Astrocyte (in vitro differentiated cells and primary cell): ENCODE results near the gene SC5D. TPM values are rescaled to one million over a fixed set of nuclear protein-coding genes. Genes with fewer than 3 reads are reported as not detected.
A peak's percentile ranks its signal among the peaks of the same experiment; 100 is the strongest.

ENCODE experiments used
- DNase-seq: peaks from one replicate; pipeline ENCODE4 v3.0.0-alpha.2; 2010; ENCODE audit warnings: low read depth
- FAIRE-seq: peaks from 2 replicates; lab custom pipeline; 2011; peaks lifted over from hg19 to GRCh38; lab: Jason Lieb, UNC
- H2AFZ ChIP-seq: 2 replicates; pipeline ENCODE4 v1.6.0; 2012; ENCODE audit warnings: low read depth, low read length, inconsistent platforms
- H3K27ac ChIP-seq: 2 replicates; pipeline ENCODE4 v1.5.1; 2011; ENCODE audit warnings: low read depth, low read length, inconsistent platforms
- H3K27me3 ChIP-seq: 2 replicates; pipeline ENCODE4 v1.6.0; 2011; ENCODE audit warnings: low read length, inconsistent platforms; ENCODE audit not compliant: insufficient read depth
- H3K36me3 ChIP-seq: 2 replicates; pipeline ENCODE4 v1.5.1; 2011; ENCODE audit warnings: low read length, inconsistent platforms; ENCODE audit not compliant: insufficient read depth
- H3K4me1 ChIP-seq: 2 replicates; pipeline ENCODE4 v1.5.1; 2011; ENCODE audit warnings: low read length, inconsistent platforms; ENCODE audit not compliant: insufficient read depth
- H3K4me2 ChIP-seq: 2 replicates; pipeline ENCODE4 v1.6.0; 2012; ENCODE audit warnings: low read length, inconsistent platforms
- H3K4me3 ChIP-seq: 2 replicates; pipeline ENCODE4 v1.5.1; 2011; ENCODE audit warnings: low read depth, mild to moderate bottlenecking, low read length, inconsistent platforms; ENCODE audit not compliant: insufficient read depth
- H3K79me2 ChIP-seq: 2 replicates; pipeline ENCODE4 v1.6.0; 2012; ENCODE audit warnings: mild to moderate bottlenecking, low read length, inconsistent platforms; ENCODE audit not compliant: insufficient read depth
- H3K9ac ChIP-seq: 2 replicates; pipeline ENCODE4 v1.6.0; 2012; ENCODE audit warnings: mild to moderate bottlenecking, low read length, inconsistent platforms
- H3K9me3 ChIP-seq: 2 replicates; pipeline ENCODE4 v1.5.1; 2012; ENCODE audit warnings: low read depth, mild to moderate bottlenecking, low read length, inconsistent platforms; ENCODE audit not compliant: insufficient read depth
- H4K20me1 ChIP-seq: 2 replicates; pipeline ENCODE4 v1.6.0; 2012; ENCODE audit warnings: low read length, inconsistent platforms; ENCODE audit not compliant: insufficient read depth
- H3K27ac Mint-ChIP-seq: one replicate; pipeline ENCODE4 v1.8.0; 2021; ENCODE audit warnings: mild to moderate bottlenecking, mixed read lengths; ENCODE audit not compliant: unreplicated experiment
- H3K27me3 Mint-ChIP-seq: one replicate; pipeline ENCODE4 v1.8.0; 2021; ENCODE audit warnings: low read depth, mixed read lengths; ENCODE audit not compliant: unreplicated experiment
- H3K36me3 Mint-ChIP-seq: one replicate; pipeline ENCODE4 v1.8.0; 2021; ENCODE audit warnings: low read depth, mixed read lengths; ENCODE audit not compliant: unreplicated experiment
- H3K4me1 Mint-ChIP-seq: one replicate; pipeline ENCODE4 v1.8.0; 2021; ENCODE audit warnings: low read depth, mixed read lengths; ENCODE audit not compliant: unreplicated experiment
- H3K4me3 Mint-ChIP-seq: one replicate; pipeline ENCODE4 v1.8.0; 2021; ENCODE audit warnings: mild to moderate bottlenecking, moderate library complexity, mixed read lengths; ENCODE audit not compliant: unreplicated experiment
- H3K9me3 Mint-ChIP-seq: one replicate; pipeline ENCODE4 v1.8.0; 2021; ENCODE audit warnings: mild to moderate bottlenecking, mixed read lengths; ENCODE audit not compliant: unreplicated experiment
- EZH2 ChIP-seq: IDR thresholded peaks from 2 replicates; pipeline ENCODE4 v1.6.1; 2012; ENCODE audit warnings: mild to moderate bottlenecking, low read length, inconsistent platforms; ENCODE audit not compliant: insufficient read depth
- total RNA-seq: library from RNA; stranded (reverse); gene quantifications from 2 replicates; pipeline ENCODE4 v1.2.1, GENCODE V29; 2021
- TF ChIP-seq, protein P1 (sequence below): IDR thresholded peaks from 2 replicates; pipeline ENCODE4 v1.5.1; 2011; ENCODE audit warnings: low read depth, mild to moderate bottlenecking, inconsistent platforms, low read length, moderate library complexity; ENCODE audit not compliant: insufficient read depth

Gene SC5D
- total RNA-seq, 1 donor from 2014 or later, result 81.8 TPM

DNA sequence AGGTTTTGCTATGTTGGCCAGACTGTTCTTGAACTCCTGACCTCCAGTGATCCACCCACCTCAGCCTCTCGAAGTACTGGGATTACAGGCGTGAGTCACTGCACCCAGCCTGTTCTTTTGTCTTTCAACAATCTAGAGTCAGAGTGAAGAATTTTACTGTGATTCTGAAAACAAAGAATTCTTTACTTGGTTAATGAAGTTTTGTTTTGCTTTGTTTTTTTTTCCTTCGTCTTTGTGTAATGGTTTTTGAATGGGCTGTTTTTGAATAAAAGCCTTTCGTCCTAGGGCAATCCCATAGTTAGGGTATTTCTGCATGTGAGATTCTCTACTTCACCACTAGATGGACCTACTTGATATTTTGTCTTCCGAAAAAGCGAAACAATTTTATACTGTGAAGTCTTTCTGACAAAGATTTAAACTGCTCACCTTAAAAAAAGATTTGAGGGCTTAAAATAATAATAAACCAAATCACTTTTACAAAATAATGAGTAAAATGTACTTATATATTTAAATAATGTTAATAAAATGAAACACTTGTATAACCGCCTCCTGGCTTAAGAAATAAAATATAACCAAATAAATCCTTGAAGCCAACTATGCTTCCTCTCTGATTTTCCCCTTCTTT is 43.4 kb upstream of the SC5D start:
- peak; percentile 80 for DNase-seq
- Mint-ChIP-seq H3K4me3 (no peak overlapping the region), H3K27ac (peak overlapping the region; percentile 2), H3K27me3 (no peaks in the 10 kb centered on the region), H3K4me1 (peaks cover 27% of the 10 kb centered on the region), H3K9me3 (no peaks in the 10 kb centered on the region), H3K36me3 (no peaks in the 10 kb centered on the region)
- Histone ChIP-seq H3K4me1 (peaks cover 7% of the 10 kb centered on the region), H3K27me3 (no peaks in the 10 kb centered on the region), H3K36me3 (no peaks in the 10 kb centered on the region), H3K4me3 (no peak overlapping the region), H4K20me1 (no peaks in the 10 kb centered on the region), H2AFZ (peak overlapping the region; percentile 7), H3K9ac (peak overlapping the region; percentile 39), H3K27ac (no peak overlapping the region), H3K4me2 (peak overlapping the region; percentile 75), H3K9me3 (no peaks in the 10 kb centered on the region), H3K79me2 (no peaks in the 10 kb centered on the region)
- TF ChIP-seq, protein P1, sequence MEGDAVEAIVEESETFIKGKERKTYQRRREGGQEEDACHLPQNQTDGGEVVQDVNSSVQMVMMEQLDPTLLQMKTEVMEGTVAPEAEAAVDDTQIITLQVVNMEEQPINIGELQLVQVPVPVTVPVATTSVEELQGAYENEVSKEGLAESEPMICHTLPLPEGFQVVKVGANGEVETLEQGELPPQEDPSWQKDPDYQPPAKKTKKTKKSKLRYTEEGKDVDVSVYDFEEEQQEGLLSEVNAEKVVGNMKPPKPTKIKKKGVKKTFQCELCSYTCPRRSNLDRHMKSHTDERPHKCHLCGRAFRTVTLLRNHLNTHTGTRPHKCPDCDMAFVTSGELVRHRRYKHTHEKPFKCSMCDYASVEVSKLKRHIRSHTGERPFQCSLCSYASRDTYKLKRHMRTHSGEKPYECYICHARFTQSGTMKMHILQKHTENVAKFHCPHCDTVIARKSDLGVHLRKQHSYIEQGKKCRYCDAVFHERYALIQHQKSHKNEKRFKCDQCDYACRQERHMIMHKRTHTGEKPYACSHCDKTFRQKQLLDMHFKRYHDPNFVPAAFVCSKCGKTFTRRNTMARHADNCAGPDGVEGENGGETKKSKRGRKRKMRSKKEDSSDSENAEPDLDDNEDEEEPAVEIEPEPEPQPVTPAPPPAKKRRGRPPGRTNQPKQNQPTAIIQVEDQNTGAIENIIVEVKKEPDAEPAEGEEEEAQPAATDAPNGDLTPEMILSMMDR, result peak; percentile 84
- TF ChIP-seq EZH2, result no peak
- FAIRE-seq, result peak; percentile 50

DNA sequence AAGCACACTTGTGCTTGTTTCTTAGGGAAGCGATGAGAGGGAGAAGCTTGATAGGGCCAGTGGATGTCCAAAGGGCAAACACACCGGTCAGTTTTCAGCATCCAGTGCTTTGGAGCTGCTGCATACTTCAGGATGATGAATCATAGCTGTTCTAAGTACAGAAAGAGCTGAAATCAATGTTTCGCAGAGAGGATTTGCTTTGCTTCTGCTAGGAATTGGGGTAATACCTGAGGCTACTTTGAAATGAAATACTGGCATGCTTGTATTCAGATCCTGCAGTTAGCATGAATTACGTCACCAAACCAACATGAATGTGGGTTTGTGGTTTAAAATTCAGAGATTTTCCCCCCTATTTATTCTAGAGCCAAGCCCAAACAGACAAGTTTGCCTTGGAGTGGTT is 41.7 kb upstream of the SC5D start:
- H3K27me3 ChIP-seq, result no peaks in the 10 kb centered on the region

More for the DNA sequence above, 41.7 kb upstream of the SC5D start:
- no peaks in the 10 kb centered on the region for H3K9me3 Mint-ChIP-seq
- H3K4me3 Mint-ChIP-seq, result no peak overlapping the region
- no peak overlapping the region for H2AFZ ChIP-seq
- no peaks in the 10 kb centered on the region for H3K36me3 ChIP-seq
- H3K4me2 ChIP-seq, result no peak overlapping the region
- H3K27me3 Mint-ChIP-seq, result no peaks in the 10 kb centered on the region
- H3K4me1 ChIP-seq, result peaks cover 7% of the 10 kb centered on the region
- H3K4me1 Mint-ChIP-seq, result peaks cover 22% of the 10 kb centered on the region
- H3K27ac ChIP-seq, result no peak overlapping the region
- H4K20me1 ChIP-seq, result no peaks in the 10 kb centered on the region
- TF ChIP-seq, protein P1, result no peak
- TF ChIP-seq EZH2, result no peak
- H3K4me3 ChIP-seq, result no peak overlapping the region
- H3K9me3 ChIP-seq, result no peaks in the 10 kb centered on the region
- FAIRE-seq, result no peak
- peak; percentile 67 for DNase-seq
- no peak overlapping the region for H3K9ac ChIP-seq
- H3K27ac Mint-ChIP-seq, result no peak overlapping the region
- H3K36me3 Mint-ChIP-seq, result no peaks in the 10 kb centered on the region
- H3K79me2 ChIP-seq, result no peaks in the 10 kb centered on the region
